H9 (cell line): ENCODE results near the gene TMEM154. TPM values are rescaled to one million over a fixed set of nuclear protein-coding genes. Genes with fewer than 3 reads are reported as not detected.

ENCODE experiments used
- DNase-seq: peaks from one replicate; pipeline ENCODE4 v3.0.0-alpha.2; 2017
- H2AFZ ChIP-seq: one replicate; pipeline ENCODE4 v1.6.1; 2013; ENCODE audit warnings: mild to moderate bottlenecking, low read length, control low read depth, moderate library complexity
- H2AK5ac ChIP-seq: 2 replicates; pipeline ENCODE4 v1.6.1; 2013; ENCODE audit warnings: low read length, control low read depth, mixed read lengths; ENCODE audit not compliant: insufficient read length
- H2BK120ac ChIP-seq: one replicate; pipeline ENCODE4 v1.6.1; 2013; ENCODE audit warnings: low read depth, mild to moderate bottlenecking, low read length, control low read depth, inconsistent platforms; ENCODE audit not compliant: poor library complexity, severe bottlenecking
- H2BK12ac ChIP-seq: 2 replicates; pipeline ENCODE4 v1.6.1; 2013; ENCODE audit warnings: low read length, control low read depth, mixed read lengths, low read depth; ENCODE audit not compliant: insufficient read length
- H2BK15ac ChIP-seq: 2 replicates; pipeline ENCODE4 v1.6.1; 2013; ENCODE audit warnings: low read depth, low read length, control low read depth
- H2BK20ac ChIP-seq: one replicate; pipeline ENCODE4 v1.6.1; 2013; ENCODE audit warnings: low read depth, mild to moderate bottlenecking, low read length, control low read depth, inconsistent platforms; ENCODE audit not compliant: poor library complexity, severe bottlenecking
- H2BK5ac ChIP-seq: 2 replicates; pipeline ENCODE4 v1.6.1; 2013; ENCODE audit warnings: low read length, control low read depth, mixed read lengths; ENCODE audit not compliant: insufficient read length
- H3K14ac ChIP-seq: 2 replicates; pipeline ENCODE4 v1.6.1; 2013; ENCODE audit warnings: low read length, control low read depth; ENCODE audit not compliant: insufficient read depth
- H3K18ac ChIP-seq: 2 replicates; pipeline ENCODE4 v1.6.1; 2013; ENCODE audit warnings: low read depth, mild to moderate bottlenecking, mixed read lengths, low read length, control low read depth; ENCODE audit not compliant: insufficient read length
- H3K23ac ChIP-seq: 2 replicates; pipeline ENCODE4 v1.6.1; 2013; ENCODE audit warnings: low read length, control low read depth, mixed read lengths, low read depth; ENCODE audit not compliant: insufficient read length
- H3K23me2 ChIP-seq: 2 replicates; pipeline ENCODE4 v1.6.1; 2013; ENCODE audit warnings: low read depth, mild to moderate bottlenecking, mixed read lengths, low read length, control low read depth; ENCODE audit not compliant: insufficient read length, poor library complexity, severe bottlenecking
- H3K27ac ChIP-seq: 2 replicates; pipeline ENCODE4 v1.5.1; 2013; ENCODE audit warnings: low read length, control low read depth, mixed read lengths, low read depth; ENCODE audit not compliant: insufficient read length
- H3K27me3 ChIP-seq: 2 replicates; pipeline ENCODE4 v1.6.1; 2013; ENCODE audit warnings: low read length, control low read depth, inconsistent platforms; ENCODE audit not compliant: insufficient read depth
- H3K4ac ChIP-seq: 2 replicates; pipeline ENCODE4 v1.6.1; 2013; ENCODE audit warnings: low read depth, mild to moderate bottlenecking, control low read depth, inconsistent platforms, low read length, moderate library complexity
- H3K4me1 ChIP-seq: 2 replicates; pipeline ENCODE4 v1.6.1; 2013; ENCODE audit warnings: low read length, control low read depth, inconsistent platforms; ENCODE audit not compliant: insufficient read depth
- H3K4me2 ChIP-seq: 2 replicates; pipeline ENCODE4 v1.6.1; 2013; ENCODE audit warnings: low read length, control low read depth, mixed read lengths; ENCODE audit not compliant: insufficient read length, insufficient read depth
- H3K56ac ChIP-seq: 2 replicates; pipeline ENCODE4 v1.6.1; 2013; ENCODE audit warnings: low read depth, mild to moderate bottlenecking, mixed read lengths, low read length, control low read depth; ENCODE audit not compliant: insufficient read length
- H3K79me1 ChIP-seq: 2 replicates; pipeline ENCODE4 v1.6.1; 2013; ENCODE audit warnings: low read depth, mild to moderate bottlenecking, moderate library complexity, low read length, control low read depth, inconsistent platforms; ENCODE audit not compliant: insufficient read depth, poor library complexity, severe bottlenecking
- H3K79me2 ChIP-seq: 2 replicates; pipeline ENCODE4 v1.6.1; 2013; ENCODE audit warnings: low read length, control low read depth, inconsistent platforms; ENCODE audit not compliant: insufficient read depth
- H3K9ac ChIP-seq: 2 replicates; pipeline ENCODE4 v1.6.1; 2013; ENCODE audit warnings: low read length, control low read depth, mixed read lengths; ENCODE audit not compliant: insufficient read length; ENCODE audit errors: extremely low read depth
- H3K9me3 ChIP-seq: one replicate; pipeline ENCODE4 v1.6.1; 2013; ENCODE audit warnings: low read depth, low read length, inconsistent platforms; ENCODE audit not compliant: control insufficient read depth
- H3T11ph ChIP-seq: one replicate; pipeline ENCODE4 v1.6.1; 2013; ENCODE audit warnings: mild to moderate bottlenecking, low read length, control low read depth, inconsistent platforms
- H4K20me1 ChIP-seq: one replicate; pipeline ENCODE4 v1.6.1; 2013; ENCODE audit not compliant: control insufficient read depth, insufficient read length, insufficient read depth
- H4K5ac ChIP-seq: 2 replicates; pipeline ENCODE4 v1.6.1; 2013; ENCODE audit warnings: low read depth, mild to moderate bottlenecking, mixed read lengths, low read length, control low read depth; ENCODE audit not compliant: insufficient read length
- H4K8ac ChIP-seq: replicated peaks from 2 replicates; pipeline ENCODE4 v1.6.1; 2013; ENCODE audit warnings: low read length, control low read depth, mixed read lengths, low read depth; ENCODE audit not compliant: insufficient read length
- H4K91ac ChIP-seq: 2 replicates; pipeline ENCODE4 v1.6.1; 2013; ENCODE audit warnings: low read depth, mild to moderate bottlenecking, moderate library complexity, mixed read lengths, low read length, control low read depth; ENCODE audit not compliant: insufficient read length
- H3K27ac Mint-ChIP-seq, 3 experiments: 2 replicates in 2 of 3; 3 replicates in 1 of 3; pipeline ENCODE4 v1.8.0; 2020 to 2021; ENCODE audit warnings: mixed read lengths in 3 of 3, mild to moderate bottlenecking in 1 of 3, moderate library complexity in 1 of 3
- H3K27me3 Mint-ChIP-seq: 2 replicates; pipeline ENCODE4 v1.8.0; 2021; ENCODE audit warnings: low read depth, mild to moderate bottlenecking, moderate library complexity, mixed read lengths
- H3K36me3 Mint-ChIP-seq, 3 experiments: 2 replicates in 2 of 3; 3 replicates in 1 of 3; pipeline ENCODE4 v1.8.0; 2020 to 2021; ENCODE audit warnings: low read depth in 3 of 3, mixed read lengths in 3 of 3; ENCODE audit not compliant: insufficient read depth in 1 of 3
- H3K4me1 Mint-ChIP-seq, 2 experiments: 2 replicates each; pipeline ENCODE4 v1.8.0; 2020; ENCODE audit warnings: mixed read lengths in 2 of 2
- H3K4me3 Mint-ChIP-seq, 2 experiments: 2 replicates in 1 of 2; 3 replicates in 1 of 2; pipeline ENCODE4 v1.8.0; 2020 to 2021; ENCODE audit warnings: mild to moderate bottlenecking in 2 of 2, mixed read lengths in 2 of 2, moderate library complexity in 1 of 2
- H3K9me3 Mint-ChIP-seq, 2 experiments: 2 replicates in 1 of 2; 3 replicates in 1 of 2; pipeline ENCODE4 v1.8.0; 2020; ENCODE audit warnings: mild to moderate bottlenecking in 2 of 2, mixed read lengths in 2 of 2, moderate library complexity in 1 of 2
- WGBS: extraction: QIAGEN DNeasy Blood & Tissue Kit; methylation state at CpG from one replicate; pipeline ENCODE4 v1.1.7; 2013; ENCODE audit warnings: missing lambda C conversion rate, low lambda C conversion rate, mixed read lengths; ENCODE audit not compliant: insufficient read length; ENCODE audit errors: extremely low coverage; 5-methylcytosine and 5-hydroxymethylcytosine counted together
- total RNA-seq: library from RNA; stranded (reverse); gene quantifications from 2 replicates; pipeline ENCODE4 v1.2.1, GENCODE V29; 2021
- TF ChIP-seq, protein P1 (sequence below): fragments of 200-600 bp; sonication (generic); conservative IDR thresholded peaks from 3 replicates; pipeline ENCODE4 v1.8.0; 2021; ENCODE audit warnings: antibody characterized with exemption, mild to moderate bottlenecking

The TMEM154 gene
- total RNA-seq, 1 experiment from 2014 or later = 1.7 TPM

DNA sequence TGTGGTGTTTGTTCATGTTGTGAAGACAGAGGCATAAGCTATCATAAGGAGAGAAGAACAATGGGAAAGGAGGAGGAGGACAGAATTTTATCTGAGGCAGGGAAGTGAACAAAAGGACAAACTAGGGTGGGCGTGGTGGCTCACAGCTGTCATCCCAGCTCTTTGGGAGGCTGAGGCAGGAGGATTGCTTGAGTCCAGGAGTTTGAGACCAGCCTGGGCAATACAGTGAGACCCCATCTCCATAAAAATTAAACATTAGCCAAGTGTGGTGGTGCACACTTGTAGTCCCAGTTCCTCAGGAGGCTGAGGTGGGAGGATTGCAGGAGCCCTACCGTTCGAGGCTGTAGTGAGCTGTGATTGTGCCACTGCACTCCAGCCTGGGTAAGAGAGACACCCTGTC is 49.9 kb downstream of the TMEM154 start:
- no peak overlapping the region for H3K9ac ChIP-seq
- no peak overlapping the region for H3K23ac ChIP-seq
- H2BK20ac ChIP-seq = no peak overlapping the region
- no peaks in the 10 kb centered on the region for H3K23me2 ChIP-seq
- no peak overlapping the region for H2BK5ac ChIP-seq
- H2AFZ ChIP-seq = no peak overlapping the region
- no peak overlapping the region for H4K8ac ChIP-seq
- H3K14ac ChIP-seq = no peak overlapping the region
- H3T11ph ChIP-seq = no peak overlapping the region
- Mint-ChIP-seq H3K4me1 (peaks cover 11 to 24% of the 10 kb centered on the region in 2 experiments), H3K27ac (no peak overlapping the region), H3K36me3 (no peaks in the 10 kb centered on the region), H3K27me3 (no peaks in the 10 kb centered on the region; the same call in 1 of the 2 replicates), H3K9me3 (no peaks in the 10 kb centered on the region), H3K4me3 (no peak overlapping the region)
- no peak overlapping the region for H3K4ac ChIP-seq
- no peak overlapping the region for H2BK15ac ChIP-seq
- no CpG with 5 or more reads among the region's 3 CpGs for WGBS
- no peaks in the 10 kb centered on the region for H3K79me1 ChIP-seq
- H3K4me1 ChIP-seq = peaks cover 3% of the 10 kb centered on the region; the same call in 1 of the 2 replicates
- no peak for DNase-seq
- no peak overlapping the region for H3K27ac ChIP-seq
- H2AK5ac ChIP-seq = no peak overlapping the region
- H3K4me2 ChIP-seq = no peak overlapping the region
- no peak overlapping the region for H2BK120ac ChIP-seq
- TF ChIP-seq, protein P1, sequence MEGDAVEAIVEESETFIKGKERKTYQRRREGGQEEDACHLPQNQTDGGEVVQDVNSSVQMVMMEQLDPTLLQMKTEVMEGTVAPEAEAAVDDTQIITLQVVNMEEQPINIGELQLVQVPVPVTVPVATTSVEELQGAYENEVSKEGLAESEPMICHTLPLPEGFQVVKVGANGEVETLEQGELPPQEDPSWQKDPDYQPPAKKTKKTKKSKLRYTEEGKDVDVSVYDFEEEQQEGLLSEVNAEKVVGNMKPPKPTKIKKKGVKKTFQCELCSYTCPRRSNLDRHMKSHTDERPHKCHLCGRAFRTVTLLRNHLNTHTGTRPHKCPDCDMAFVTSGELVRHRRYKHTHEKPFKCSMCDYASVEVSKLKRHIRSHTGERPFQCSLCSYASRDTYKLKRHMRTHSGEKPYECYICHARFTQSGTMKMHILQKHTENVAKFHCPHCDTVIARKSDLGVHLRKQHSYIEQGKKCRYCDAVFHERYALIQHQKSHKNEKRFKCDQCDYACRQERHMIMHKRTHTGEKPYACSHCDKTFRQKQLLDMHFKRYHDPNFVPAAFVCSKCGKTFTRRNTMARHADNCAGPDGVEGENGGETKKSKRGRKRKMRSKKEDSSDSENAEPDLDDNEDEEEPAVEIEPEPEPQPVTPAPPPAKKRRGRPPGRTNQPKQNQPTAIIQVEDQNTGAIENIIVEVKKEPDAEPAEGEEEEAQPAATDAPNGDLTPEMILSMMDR = no peak
- H3K18ac ChIP-seq = no peak overlapping the region
- no peak overlapping the region for H4K5ac ChIP-seq
- H3K9me3 ChIP-seq = no peaks in the 10 kb centered on the region
- H4K20me1 ChIP-seq = no peaks in the 10 kb centered on the region
- no peak overlapping the region for H3K56ac ChIP-seq
- H3K27me3 ChIP-seq = no peaks in the 10 kb centered on the region
- H3K79me2 ChIP-seq = no peaks in the 10 kb centered on the region
- no peak overlapping the region for H4K91ac ChIP-seq
- H2BK12ac ChIP-seq = no peak overlapping the region
